Prostate gland (tissue), 2 donors: ENCODE data around the gene GABRD. TPM values are rescaled to one million over a fixed set of nuclear protein-coding genes. Genes with fewer than 3 reads are reported as not detected.

ENCODE experiments used
- DNase-seq: peaks from one replicate; pipeline ENCODE4 v3.0.0-alpha.2; 2019; ENCODE audit warnings: low spot score
- H3K27ac ChIP-seq, 2 donors: fragments of 200-600 bp; sonication (generic); 2 replicates each; pipeline ENCODE4 v1.5.1; 2017 to 2019
- H3K27me3 ChIP-seq: fragments of 200-600 bp; sonication (generic); replicated peaks from 2 replicates; pipeline ENCODE4 v1.5.1; 2019; ENCODE audit not compliant: insufficient read depth
- H3K36me3 ChIP-seq, 2 donors: fragments of 200-600 bp; sonication (generic); 1 replicate in 1 of 2; 2 replicates in 1 of 2; pipeline versions ENCODE4 v1.5.1 to v1.8.1; 2017 to 2019
- H3K4me1 ChIP-seq: fragments of 200-600 bp; sonication (generic); replicated peaks from 2 replicates; pipeline ENCODE4 v1.5.1; 2019
- H3K4me3 ChIP-seq, 2 donors: fragments of 200-600 bp; sonication (generic); 2 replicates each; pipeline ENCODE4 v1.5.1; 2017 to 2019
- H3K9me3 ChIP-seq: fragments of 200-600 bp; sonication (generic); 2 replicates; pipeline ENCODE4 v1.5.1; 2017
- CTCF ChIP-seq, 4 experiments: fragments of 200-600 bp in 2 of 4; fragments of 450-650 bp in 2 of 4; sonication (generic) in 2 of 4; IDR thresholded peaks; 1 replicate in 3 of 4; 2 replicates in 1 of 4; pipeline ENCODE4 v1.5.1; 2016 to 2019; ENCODE audit warnings: antibody characterized with exemption in 4 of 4, mild to moderate bottlenecking in 2 of 4, moderate library complexity in 2 of 4
- POLR2A ChIP-seq: fragments of 450-650 bp; IDR thresholded peaks from one replicate; pipeline ENCODE4 v1.6.1; 2016; ENCODE audit warnings: antibody characterized with exemption, mild to moderate bottlenecking
- POLR2AphosphoS5 ChIP-seq: sonication (generic); formaldehyde crosslinking; IDR thresholded peaks from one replicate; pipeline ENCODE4 v1.6.1; 2017; ENCODE audit warnings: antibody characterized with exemption
- WGBS: methylation state at CpG from one replicate; pipeline ENCODE4 v1.1.5; 2018; 5-methylcytosine and 5-hydroxymethylcytosine counted together
- intact Hi-C: fragments of 100-400 bp; cut with DNase I; formaldehyde crosslinking; loops from one replicate; pipeline ENCODE4 v1.14.2; 2022
- total RNA-seq, 2 donors: library from RNA; depleted of rRNA; stranded (reverse); fragments of >200 nt; gene quantifications; one replicate each; pipeline ENCODE4 v1.1.0, GENCODE V29; 2016

GABRD gene
- total RNA-seq, 2 donors from 2014 or later: 0.32 to 7.6 TPM

- no peak for DNase-seq
- H3K4me1 ChIP-seq: peaks cover 3% of the 10 kb centered on the region
- H3K36me3 ChIP-seq: no peaks in the 10 kb centered on the region
- H3K27ac ChIP-seq: no peak overlapping the region
- H3K27me3 ChIP-seq: no peaks in the 10 kb centered on the region
- TF ChIP-seq CTCF (IDR thresholded peaks at IDR 0.05): no peak
- no peak for TF ChIP-seq POLR2AphosphoS5
- no peak for TF ChIP-seq POLR2A
- H3K9me3 ChIP-seq: no peaks in the 10 kb centered on the region
- WGBS: 72% methylated on average over 15 of the region's 15 CpGs
- H3K4me3 ChIP-seq: no peak overlapping the region
- intact Hi-C loops: loop anchor here (10.0 kb wide), 1 partner anchor 81 kb away; no protein-coding TSS in a partner anchor
Measured at GRCh38 chr1:2045468-2046173, 26.5 kb downstream of the GABRD start.

- whole genome bisulfite sequencing: 59% methylated on average over 20 of the region's 20 CpGs
- Histone ChIP-seq H3K36me3 (no peaks in the 10 kb centered on the region), H3K9me3 (no peaks in the 10 kb centered on the region), H3K4me3 (no peak overlapping the region), H3K27me3 (no peaks in the 10 kb centered on the region), H3K4me1 (peaks cover 3% of the 10 kb centered on the region), H3K27ac (no peak overlapping the region)
- intact Hi-C loops: loop anchor here (10.0 kb wide), 1 partner anchor 82 kb away; no protein-coding TSS in a partner anchor
- TF ChIP-seq POLR2AphosphoS5 (no peak), CTCF (IDR thresholded peaks at IDR 0.05) (peak; percentile 22 to 62 (median 52)), POLR2A (no peak)
- peak; percentile 51 for DNase-seq
Measured at GRCh38 chr1:2046174-2046917, 27.2 kb downstream of the GABRD start.

- 71% methylated on average over 17 of the region's 25 CpGs for WGBS
- intact Hi-C loops: loop anchor here (10.0 kb wide), 1 partner anchor 82 kb away; no protein-coding TSS in a partner anchor
- no peak for TF ChIP-seq POLR2AphosphoS5
- no peak for TF ChIP-seq POLR2A
- no peak for TF ChIP-seq CTCF (IDR thresholded peaks at IDR 0.05)
- Histone ChIP-seq H3K4me1 (peaks cover 3% of the 10 kb centered on the region), H3K4me3 (no peak overlapping the region), H3K27ac (no peak overlapping the region), H3K36me3 (no peaks in the 10 kb centered on the region), H3K27me3 (no peaks in the 10 kb centered on the region), H3K9me3 (no peaks in the 10 kb centered on the region)
- no peak for DNase-seq
Measured at GRCh38 chr1:2046953-2047748, 28.0 kb downstream of the GABRD start.

- WGBS: 89% methylated on average over 24 of the region's 25 CpGs
Measured at GRCh38 chr1:2047749-2048729, 28.9 kb downstream of the GABRD start.

More at GRCh38 chr1:2047749-2048729, 28.9 kb downstream of the GABRD start:
- Histone ChIP-seq H3K9me3 (no peaks in the 10 kb centered on the region), H3K4me3 (no peak overlapping the region), H3K4me1 (peaks cover 3% of the 10 kb centered on the region), H3K27me3 (no peaks in the 10 kb centered on the region), H3K27ac (no peak overlapping the region), H3K36me3 (no peaks in the 10 kb centered on the region)
- TF ChIP-seq POLR2AphosphoS5: no peak
- TF ChIP-seq POLR2A: no peak
- TF ChIP-seq CTCF (IDR thresholded peaks at IDR 0.05): no peak
- intact Hi-C loops: loop anchor here (10.0 kb wide), 1 partner anchor 83 kb away; no protein-coding TSS in a partner anchor
- no peak for DNase-seq
